ENCODE results near the gene FMN2.

GRCh38 chr1:240122639-240123613 lies 31.2 kb downstream of the FMN2 start:
- no peak for TF ChIP-seq CTCF (IDR thresholded peaks at IDR 0.05)
- no peak for TF ChIP-seq ZFX (IDR thresholded peaks at IDR 0.05; ENCODE audit: borderline replicate concordance)
